Stimulated activated CD4-positive, alpha-beta T cell treated with anti-CD3 and anti-CD28 coated beads, Interleukin-1b, Interleukin-23, amount 100 ng/mL, for 48 hours (primary cell): ENCODE data around the gene RALGAPB.

Experiments
- DNase-seq: peaks from one replicate; pipeline ENCODE4 v3.0.0-alpha.2; 2020

RALGAPB gene

DNA sequence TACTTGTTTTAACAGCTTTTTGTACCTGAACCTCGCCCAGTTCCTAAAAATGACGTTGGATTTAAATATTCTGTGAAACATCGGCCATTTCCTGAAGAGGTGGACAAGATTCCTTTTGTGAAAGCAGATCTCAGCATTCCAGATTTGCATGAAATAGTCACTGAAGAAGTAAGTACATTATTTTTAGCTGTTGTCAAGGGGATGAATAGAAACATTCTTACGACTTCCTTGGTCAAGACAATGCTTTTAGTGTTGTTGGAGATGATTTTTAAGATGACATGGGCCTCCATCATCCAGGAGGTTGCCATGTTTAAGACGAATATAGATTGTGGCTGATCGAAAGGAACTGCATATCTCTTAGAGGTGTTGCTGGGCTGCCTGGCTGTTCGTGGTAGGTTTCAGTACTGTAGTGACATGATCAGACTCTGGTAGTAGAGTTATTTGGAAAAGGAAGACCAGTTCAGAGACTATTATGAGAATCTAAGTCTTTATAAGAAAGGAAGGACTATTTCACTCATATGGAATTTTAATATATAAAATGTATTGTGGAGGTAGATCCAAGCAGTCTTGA is 78.5 kb downstream of the RALGAPB start:
- DNase-seq = no peak

DNA sequence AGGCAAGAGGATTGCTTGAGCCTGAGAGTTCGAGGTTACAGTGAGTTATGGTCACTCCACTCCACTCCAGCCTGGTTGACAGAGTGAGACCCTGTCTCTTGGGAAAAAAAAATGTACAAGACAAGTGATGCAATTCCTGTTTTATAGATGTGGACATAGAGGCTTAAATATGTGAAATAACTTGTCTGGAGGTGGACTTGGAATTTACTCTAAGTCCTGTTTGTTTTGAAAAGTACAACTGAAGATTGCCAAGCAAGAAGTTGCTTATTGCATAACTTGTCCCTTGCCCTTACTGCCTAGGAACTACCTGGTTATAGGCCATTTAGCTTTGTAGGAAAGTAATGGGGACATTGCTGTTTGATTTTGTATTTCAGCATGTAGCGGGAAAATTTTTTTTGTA is 82.3 kb downstream of the RALGAPB start:
- DNase-seq = no peak

DNA sequence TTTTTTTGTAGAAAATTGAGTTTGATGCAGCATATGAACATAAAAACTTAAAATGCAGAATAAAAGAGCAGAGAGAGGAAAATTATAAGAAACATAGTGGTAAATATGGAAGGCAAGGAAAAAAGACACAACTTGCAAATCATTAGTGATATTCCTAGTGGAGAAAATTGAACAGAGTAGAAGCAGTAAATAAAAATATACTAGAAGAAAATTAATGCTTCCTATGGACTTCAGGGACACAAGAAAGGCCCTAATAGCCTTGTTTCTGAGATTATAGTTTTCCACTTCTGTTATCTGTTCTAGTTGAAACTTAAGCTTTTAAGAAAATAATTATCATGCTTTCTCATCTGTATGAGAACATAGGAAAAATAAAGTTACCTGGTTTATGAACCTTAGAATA is 82.8 kb downstream of the RALGAPB start:
- DNase-seq = no peak

DNA sequence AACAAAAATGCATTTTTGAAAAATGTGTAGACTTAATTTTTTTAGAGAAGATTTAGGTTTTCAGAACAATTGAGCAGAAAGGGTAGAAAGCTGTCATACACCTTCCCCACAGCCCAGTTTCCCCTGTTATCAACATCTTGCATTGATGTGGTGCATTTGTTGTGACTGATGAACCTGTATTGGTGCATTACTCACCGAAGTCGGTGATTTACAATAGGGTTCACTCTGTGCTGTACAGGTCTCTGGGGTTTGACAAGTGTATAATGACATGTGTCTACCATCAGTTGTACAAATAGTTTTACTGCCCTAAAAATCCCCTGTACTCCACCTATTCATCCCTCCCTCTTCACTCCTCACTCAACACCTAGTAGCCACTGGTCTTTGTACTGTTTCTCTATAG is 84.5 kb downstream of the RALGAPB start:
- DNase-seq = no peak

DNA sequence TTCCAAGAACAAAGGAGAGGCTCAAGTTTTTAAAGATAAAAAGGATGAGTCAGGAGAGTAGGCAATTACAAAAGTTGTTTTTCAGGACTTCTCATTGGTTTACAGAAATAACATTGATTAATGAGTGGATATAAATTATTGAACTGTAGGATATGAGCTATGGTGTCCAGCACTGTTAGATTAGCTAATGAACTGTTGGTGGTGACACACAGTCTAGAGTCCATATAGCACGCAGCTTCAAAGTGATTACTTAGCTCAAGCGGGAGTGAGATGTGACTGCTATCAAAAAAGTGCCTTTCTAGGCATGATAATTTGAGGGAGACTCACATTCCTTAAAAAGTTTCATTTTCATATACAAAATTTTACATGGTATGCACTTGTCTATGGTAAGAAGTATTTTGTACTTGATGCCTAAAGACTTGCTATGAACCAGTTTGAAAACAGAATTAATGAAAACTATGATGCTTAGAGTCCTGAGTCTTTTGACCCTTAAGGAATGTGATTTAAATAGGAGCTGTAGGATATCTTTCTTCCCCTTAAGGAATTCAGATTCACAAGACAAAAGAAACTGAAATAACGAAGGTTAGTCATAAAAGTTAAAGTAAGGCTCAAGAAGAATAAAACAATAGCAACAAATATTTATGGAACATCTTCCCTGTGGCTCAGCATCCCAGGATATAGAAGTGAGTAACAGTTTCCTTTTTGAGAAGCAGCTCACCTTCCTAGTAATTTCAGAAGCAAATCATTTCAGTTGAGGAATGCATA is 86.1 kb downstream of the RALGAPB start:
- no peak for DNase-seq

DNA sequence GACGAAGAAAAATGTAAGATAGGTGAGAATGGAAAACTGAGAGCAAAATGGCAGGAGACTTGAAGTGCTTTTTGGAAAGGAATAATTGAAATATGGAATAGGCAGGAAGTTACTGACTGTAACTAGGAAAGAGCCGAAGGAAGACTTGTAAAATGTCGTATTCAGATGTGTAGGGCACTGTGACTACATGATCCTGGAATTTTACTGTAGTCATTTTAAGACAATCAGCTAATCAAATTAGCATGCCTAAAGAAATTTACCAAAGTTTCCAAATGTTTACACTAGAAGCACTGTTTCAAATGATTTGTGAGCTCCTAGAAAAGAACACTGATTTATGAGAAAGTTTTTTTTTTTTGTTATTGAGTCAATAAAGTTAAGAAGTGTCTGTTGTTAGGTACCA is 87.1 kb downstream of the RALGAPB start:
- no peak for DNase-seq

DNA sequence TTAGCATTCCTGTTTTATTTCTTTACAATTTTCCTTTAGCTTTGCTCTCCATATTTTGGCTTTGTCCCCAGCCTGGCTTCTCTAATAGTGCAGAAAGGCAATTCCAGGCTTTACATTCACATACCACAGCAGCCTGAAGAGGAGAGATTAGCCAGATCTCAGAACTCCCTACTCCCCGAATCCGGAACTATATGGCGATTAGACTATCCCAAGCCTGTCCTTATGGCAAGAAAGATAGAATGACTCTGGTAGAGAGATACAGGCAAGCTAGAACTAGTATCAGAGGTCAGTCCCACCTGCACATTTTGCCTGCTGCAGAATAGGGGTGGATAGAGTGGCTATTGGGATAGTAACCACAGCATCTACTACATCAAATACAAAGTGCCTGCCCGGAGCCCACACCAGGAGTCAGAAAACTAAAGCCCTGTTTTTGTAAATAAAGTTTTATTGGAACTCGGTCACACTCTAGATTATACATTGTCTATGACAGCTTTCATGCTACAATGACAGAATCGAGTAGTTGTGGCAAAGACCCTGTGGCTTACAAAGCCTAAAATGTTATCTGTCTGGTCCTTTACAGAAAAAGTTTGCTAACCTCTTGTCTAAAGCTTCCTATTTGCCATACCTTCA is 91.3 kb downstream of the RALGAPB start:
- DNase-seq = no peak

DNA sequence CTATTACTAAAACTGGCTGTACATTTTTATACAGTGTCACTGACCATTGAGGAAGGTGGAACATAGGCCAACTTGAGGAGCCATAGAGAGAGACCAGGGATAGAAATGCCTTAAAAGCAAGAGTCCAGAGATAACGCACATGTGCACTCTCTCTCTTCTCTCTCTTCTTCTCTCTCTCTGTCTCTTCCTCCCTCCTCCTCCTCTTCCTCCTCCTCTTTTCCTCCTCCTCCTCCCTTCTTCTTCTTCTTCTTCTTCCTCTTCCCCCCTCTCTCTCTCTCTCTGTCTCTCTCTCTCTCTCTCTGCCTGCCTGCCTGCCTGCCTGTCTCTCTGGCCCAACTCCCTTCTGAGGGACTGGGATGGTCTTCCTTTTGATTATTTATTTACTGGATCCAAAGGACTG is 92.0 kb downstream of the RALGAPB start:
- no peak for DNase-seq

DNA sequence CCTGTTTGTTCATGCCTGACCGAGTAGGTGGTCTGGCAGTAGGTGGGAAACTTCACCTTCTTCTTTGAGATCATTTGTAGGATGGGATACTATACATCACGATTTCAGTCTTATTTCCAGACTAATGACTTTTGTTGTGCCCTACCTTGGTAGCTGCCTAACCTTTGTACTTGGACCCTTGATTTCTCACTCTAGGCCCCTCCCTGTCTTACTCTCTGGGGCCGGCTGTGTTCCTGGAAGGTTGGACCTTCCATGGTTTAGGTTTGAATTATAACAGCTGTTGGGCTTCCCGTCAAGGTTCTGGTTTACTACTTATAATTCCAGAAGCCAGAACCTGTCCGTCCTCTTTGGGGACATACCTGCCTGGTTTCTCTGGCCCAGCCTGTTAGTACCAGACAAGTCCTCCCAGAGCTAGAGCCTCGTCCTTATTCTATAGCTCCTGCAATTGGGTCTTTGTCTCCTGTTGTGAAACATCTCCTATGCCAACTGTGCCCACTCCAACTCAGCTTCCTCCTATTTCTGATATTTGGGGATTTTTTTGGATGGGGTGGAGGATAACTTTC is 93.5 kb downstream of the RALGAPB start:
- no peak for DNase-seq

DNA sequence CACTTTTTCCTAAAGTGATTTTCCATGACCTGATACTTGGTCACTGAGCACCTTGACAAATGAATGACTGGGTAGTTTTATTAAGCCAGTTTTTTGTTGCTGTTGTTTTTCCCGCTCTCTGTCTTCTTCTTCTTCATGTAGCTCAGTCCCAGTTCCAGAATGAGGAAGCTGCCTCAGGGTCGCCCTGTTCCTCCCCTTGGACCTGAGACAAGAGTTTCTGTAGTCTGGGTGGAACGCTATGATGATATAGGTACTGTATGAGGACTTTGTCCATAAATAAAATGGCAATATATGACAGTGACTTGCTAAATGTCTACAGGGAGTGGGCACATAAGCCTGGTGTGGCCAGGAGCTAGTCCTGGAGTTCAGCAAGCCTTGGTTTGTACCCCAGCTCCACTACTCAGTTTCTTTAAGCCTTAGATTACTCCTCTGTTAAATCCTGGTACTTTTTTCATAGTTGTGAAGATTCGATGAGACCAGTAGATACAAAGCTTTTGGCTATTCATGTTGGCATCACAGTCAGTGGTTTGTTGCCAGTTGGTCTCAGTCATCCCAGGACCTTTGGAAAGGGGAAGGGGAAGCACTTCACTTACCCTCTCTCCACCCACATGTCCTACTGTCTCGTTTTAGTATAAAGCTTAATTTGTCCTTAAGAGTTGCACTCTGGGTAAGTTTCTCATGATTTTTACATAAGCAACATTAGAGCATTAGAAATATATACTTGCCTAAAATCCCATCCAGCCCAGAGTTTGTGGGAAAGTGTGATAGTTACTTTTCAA is 97.3 kb downstream of the RALGAPB start:
- DNase-seq = no peak

DNA sequence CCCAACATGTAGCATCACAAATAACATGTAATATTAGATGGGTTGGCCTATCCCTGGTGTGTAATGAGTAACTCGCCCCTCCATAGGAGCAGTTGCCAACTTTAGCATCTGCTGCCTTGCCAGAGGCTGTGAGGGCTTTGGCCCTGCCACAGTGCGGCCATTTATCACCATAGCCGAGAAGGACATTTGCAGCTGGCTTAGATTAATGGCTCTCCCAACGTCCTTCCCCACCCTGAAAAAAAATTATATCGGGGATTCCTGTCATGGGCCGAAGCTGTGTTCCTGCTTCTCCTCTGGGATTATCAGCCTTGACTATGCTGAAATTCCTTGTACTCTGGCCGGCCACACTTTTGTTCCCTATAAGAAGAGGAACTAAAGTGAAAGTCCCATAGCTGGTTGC is 100.8 kb downstream of the RALGAPB start:
- DNase-seq = no peak

DNA sequence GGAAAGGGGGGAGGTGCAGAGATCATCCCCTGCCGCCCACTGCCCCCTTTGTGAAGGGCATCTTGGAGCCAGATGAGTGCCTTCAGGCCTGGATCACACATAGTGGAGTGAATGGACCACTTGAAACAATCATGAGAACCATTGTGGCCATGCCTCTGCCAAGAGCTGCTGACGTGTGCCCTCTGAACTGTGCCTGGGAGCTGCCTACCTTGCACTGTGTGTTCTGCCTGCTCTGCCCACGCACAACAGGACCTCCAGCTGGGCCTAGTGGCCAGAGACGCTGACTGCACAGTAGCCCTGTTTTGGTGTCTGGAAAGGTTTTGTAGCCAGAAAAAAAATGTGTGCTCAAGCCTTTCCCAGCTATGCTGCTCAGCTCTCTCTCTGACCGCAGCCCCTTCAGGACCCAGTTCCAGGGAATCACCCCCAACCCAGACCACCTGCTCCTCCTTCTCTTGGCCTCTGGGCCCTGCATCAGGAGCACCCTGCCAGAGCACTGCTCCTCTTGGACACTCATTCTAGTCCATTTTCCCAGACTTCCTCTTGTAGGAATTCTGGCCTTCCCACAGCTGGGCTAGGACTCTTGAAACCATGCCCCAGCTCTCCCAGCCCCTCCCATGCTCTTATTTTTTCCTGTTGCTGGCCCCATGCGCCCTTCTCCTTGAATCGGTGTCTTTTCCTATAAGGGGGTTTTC is 106.7 kb downstream of the RALGAPB start:
- DNase-seq = no peak

DNA sequence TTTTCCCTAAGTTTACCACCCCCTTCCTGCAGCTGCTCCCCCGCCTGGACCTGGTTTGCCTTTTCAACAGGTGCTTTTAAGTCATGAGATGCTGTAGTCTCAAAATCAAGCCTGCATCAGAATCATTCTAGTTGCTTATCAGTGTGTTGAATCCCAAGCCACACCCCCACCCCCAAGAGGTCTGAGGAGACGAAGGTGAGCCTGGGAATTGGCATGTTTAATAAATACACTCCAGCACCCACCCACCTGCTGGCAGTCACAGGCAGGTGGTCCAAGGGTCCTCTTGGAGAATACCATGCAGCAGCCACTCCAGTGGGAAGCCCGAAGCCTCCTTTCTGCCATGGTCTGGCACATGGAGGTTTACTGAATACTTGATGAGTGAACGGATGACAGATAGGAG is 107.3 kb downstream of the RALGAPB start:
- no peak for DNase-seq

DNA sequence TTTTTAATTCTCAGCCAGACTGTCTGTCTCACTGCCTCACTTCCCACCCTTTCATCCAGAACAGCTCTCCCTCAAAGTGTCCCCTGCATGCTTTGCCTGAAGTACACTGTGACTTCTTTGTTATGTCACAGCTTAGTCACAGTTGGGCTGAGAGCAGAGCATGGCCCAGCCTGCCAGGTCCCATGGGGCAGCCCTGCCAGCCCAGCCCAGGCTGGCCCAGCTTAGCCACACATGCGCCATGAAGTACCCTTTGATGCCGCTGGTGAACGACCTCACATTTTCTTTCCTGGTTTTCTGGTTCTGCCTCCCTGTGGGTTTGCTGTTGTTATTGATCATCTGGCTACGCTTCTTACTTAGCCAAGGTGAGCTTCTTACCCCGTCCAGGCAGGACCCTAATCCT is 108.4 kb downstream of the RALGAPB start, which contains the start of gene ADIG:
ADIG (plus strand) TSS at position 185 of the 400 bp plus-strand sequence; CDS start at position 239, 54 bp downstream.
- no peak for DNase-seq

DNA sequence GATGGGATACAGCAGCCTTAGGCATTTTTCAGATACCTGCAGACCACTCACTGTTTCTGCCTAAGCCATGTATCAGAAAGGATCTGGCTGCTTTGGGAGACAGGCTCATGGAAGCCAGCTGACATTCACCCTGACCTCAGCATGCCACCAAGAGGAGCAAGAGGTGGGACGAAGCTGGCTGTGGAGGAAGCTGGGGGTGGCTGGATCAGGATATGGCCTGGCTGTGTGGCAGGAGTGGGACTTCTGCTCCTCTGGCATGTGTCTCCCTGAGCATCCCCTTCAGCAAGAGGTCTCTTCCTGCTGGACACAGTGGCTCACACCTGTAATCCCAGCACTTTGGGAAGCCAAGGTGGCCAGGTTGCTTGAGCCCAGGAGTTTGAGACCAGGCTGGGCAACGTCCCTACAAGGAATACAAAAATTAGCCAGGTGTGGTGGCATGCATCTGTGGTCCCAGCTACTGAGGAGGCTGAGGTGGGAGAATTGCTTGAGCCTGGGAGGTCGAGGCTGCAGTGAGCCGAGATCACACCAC is 109.3 kb downstream of the RALGAPB start:
- DNase-seq = no peak

DNA sequence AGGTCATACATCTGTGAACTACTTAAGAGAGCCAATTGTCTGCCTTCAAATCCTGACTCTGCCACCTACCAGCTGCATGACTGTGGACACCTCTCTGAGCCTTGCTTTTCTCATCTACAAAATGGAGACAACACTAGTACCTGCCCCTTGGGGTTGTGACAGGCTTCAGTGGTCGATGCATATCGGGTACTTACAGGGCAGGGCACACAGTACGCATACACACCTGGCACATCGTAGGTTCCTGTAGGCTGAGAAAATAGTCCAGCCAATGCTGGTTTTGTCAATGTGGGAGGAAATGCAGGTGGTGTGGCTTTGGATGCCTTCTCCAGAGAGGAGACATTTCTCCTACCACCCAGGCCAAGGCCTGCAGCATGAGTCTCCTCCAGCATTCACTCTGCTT is 110.7 kb downstream of the RALGAPB start:
- no peak for DNase-seq

DNA sequence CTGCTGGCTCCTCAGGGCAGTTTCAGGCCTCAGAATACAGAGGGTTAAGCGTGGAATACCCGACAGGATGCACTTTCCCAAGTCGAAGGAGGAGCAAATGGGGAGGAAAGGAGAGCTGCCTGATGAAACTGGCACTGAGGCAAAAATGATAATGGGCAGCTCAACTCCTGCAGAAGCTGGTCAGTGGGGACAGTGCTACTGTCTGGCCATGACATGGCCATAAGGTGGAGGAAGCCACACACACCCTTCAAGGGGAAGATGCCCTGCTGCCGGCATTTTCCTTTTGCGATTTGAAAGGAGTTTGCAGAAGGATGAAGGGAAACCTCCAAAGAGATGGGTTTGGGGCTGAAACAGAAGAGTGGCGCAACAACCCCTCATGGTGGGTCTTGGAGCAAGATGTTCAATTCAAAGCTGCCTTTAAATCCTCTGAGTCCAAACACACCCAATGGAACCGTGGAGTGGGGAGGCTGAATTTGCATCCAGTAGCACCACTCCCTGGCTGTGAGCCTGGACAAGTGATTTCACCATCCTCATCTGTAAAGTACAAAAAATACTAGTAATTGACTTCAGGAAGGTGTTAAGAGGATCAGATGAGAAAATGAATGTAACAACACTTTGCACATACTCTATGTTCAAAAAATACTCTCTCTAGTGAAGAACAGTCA is 111.6 kb downstream of the RALGAPB start:
- DNase-seq = no peak

DNA sequence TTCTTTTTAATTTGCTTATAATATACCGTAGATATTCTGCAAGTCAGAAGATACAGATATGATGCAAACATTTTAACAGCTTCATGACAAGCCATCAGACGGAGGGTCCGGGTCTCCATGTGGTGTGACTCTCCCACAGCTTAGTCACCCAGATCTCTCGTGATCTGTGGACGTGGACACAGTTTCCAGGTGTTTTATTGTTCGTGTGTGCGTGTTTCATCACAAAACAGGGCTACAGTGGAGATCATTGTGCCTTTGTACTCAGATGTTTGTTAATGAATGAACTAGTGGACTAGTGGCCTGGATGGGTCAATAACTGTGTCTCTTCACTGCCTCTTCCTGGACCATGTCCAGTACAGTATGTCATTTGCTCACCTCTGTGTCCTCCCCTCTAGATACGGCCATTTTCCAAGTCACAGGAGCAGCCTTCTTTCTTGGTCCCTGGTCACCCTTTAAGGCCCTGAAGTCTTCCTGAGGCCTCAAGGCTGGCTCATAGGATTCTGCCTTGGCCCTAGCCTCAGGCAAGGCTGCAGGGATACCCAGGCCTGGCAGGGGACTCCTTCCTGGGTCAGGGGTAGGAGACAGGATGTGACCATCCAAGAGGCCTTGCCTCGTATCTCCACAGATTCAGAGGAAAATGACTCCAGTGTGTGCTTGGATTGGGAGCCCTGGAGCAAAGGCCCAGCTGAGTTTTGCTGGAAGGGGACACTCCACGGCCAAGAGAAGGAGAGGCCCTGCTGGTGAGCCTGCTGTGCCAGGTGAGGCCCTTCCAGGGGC is 112.9 kb downstream of the RALGAPB start:
- DNase-seq = no peak

DNA sequence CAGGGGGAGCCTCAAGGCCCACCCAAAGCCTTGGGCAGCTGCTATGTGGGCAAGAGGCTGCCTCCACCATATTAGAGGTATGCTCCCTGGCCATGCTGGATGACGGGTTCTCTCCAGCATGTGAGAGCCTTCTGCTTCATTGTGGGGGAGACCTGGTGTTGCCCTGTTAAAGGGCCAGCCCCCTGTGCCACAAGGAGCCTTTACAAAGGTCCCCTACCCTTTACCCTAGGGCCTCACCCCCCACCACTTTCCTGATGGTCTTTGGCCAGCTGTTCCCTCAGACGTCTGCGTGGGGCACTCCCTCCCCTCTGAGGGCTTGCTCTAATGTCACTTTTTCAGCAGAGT is 113.5 kb downstream of the RALGAPB start:
- no peak for DNase-seq

DNA sequence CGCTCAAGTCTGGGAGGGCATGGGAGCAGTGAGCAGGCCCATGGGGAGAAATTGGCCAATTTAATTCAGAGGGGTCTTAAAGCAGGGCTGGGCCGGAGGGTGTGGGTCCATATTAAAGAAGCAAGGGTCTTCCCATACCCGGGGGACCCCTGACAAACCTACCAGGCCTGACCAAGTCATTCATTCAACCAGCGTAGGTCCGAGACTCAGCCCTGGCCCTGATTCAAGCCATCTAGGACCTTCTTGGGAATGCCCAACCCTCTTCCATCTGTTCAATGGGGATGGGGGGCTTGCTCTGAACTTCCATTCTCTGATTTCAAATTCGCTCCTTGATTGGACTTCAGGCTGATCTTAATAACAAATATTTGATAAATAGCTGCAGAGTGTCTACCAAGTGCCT is 115.7 kb downstream of the RALGAPB start:
- DNase-seq = no peak

DNA sequence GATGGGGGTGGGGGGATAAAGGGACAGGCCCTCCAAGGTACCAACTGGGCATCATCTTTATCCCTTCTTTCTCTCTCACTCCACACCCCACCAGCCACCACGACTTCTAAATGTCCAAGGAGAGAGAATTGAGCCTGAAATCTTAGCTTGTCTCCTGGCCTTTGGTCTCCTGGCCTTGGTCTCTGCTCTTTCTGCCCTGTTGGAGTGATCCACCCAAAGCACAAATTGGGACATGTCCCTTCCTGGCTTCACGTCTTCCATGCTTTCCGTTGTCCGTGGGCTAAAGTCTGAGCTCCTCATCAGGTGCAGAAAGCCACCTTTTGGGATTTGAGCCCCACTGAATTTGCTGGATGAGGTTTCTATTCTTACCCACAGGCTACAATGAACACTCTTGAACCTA is 116.7 kb downstream of the RALGAPB start:
- no peak for DNase-seq
